NCI-H2171 treated with DMSO at 0.1 percent for 48 hours (cell line): ENCODE results near the gene GGCX.
A peak's percentile ranks its signal among the peaks of the same experiment; 100 is the strongest.
"Not testable (repeated sequence)": the region's sequence is repeated elsewhere in the genome, so short reads cannot be mapped to it uniquely, and the experiment has no call there.

Source experiments
- DNase-seq: peaks from one replicate; lab custom pipeline; 2025; lab: John Stamatoyannopoulos, UW

Gene GGCX

GRCh38 chr2:85575739-85576138, 14.4 kb upstream of the GGCX start:
- DNase-seq = no peak

GRCh38 chr2:85566265-85566664, 5.0 kb upstream of the GGCX start:
- no peak for DNase-seq

- no peak for DNase-seq
Measured at GRCh38 chr2:85564144-85564563, 2.9 kb upstream of the GGCX start.

GRCh38 chr2:85560812-85561279, 447 bp downstream of the GGCX start:
- DNase-seq = no peak

- DNase-seq = not testable (repeated sequence)
Measured at GRCh38 chr2:85560403-85560726, 928 bp downstream of the GGCX start.

- no peak for DNase-seq
Measured at GRCh38 chr2:85558160-85558559, 3.1 kb downstream of the GGCX start.

- DNase-seq = no peak
Measured at GRCh38 chr2:85557130-85557529, 4.2 kb downstream of the GGCX start.

GRCh38 chr2:85554980-85555612, 6.2 kb downstream of the GGCX start:
- DNase-seq = no peak

- DNase-seq = no peak
Measured at GRCh38 chr2:85553184-85553583, 8.1 kb downstream of the GGCX start.

- peak; percentile 68 for DNase-seq
Measured at GRCh38 chr2:85551698-85552678, 9.3 kb downstream of the GGCX start.

- DNase-seq = no peak
Measured at GRCh38 chr2:85550486-85550885, 10.8 kb downstream of the GGCX start.

GRCh38 chr2:85549826-85550225, 11.5 kb downstream of the GGCX start:
- DNase-seq = no peak

- DNase-seq = no peak
Measured at GRCh38 chr2:85549095-85549494, 12.2 kb downstream of the GGCX start.

GRCh38 chr2:85548608-85548900, 12.7 kb downstream of the GGCX start:
- no peak for DNase-seq

GRCh38 chr2:85547859-85548607, 13.3 kb downstream of the GGCX start:
- DNase-seq = no peak

GRCh38 chr2:85547089-85547858, 14.0 kb downstream of the GGCX start:
- no peak for DNase-seq

GRCh38 chr2:85545780-85546240, 15.5 kb downstream of the GGCX start:
- DNase-seq = no peak

GRCh38 chr2:85544915-85545779, 16.1 kb downstream of the GGCX start:
- DNase-seq = peak; percentile 18

GRCh38 chr2:85544254-85544691, 17.0 kb downstream of the GGCX start:
- DNase-seq = not testable (repeated sequence)

GRCh38 chr2:85542777-85543176, 18.5 kb downstream of the GGCX start:
- no peak for DNase-seq
